Progenitor cell of endocrine pancreas (in vitro differentiated cells): ENCODE measurements around the gene INMT. TPM values are rescaled to one million over a fixed set of nuclear protein-coding genes. Genes with fewer than 3 reads are reported as not detected.

Experiments used
- DNase-seq: peaks from one replicate; pipeline ENCODE4 v3.0.0; 2021; ENCODE audit warnings: low spot score; ENCODE audit not compliant: unreplicated experiment
- H3K27ac Mint-ChIP-seq: 2 replicates; pipeline ENCODE4 v1.8.0; 2021; ENCODE audit warnings: mild to moderate bottlenecking, moderate library complexity, mixed read lengths
- H3K27me3 Mint-ChIP-seq: 2 replicates; pipeline ENCODE4 v1.8.0; 2021; ENCODE audit warnings: mixed read lengths
- H3K36me3 Mint-ChIP-seq: 2 replicates; pipeline ENCODE4 v1.8.0; 2022; ENCODE audit warnings: mixed read lengths; ENCODE audit not compliant: insufficient read depth
- H3K4me1 Mint-ChIP-seq: 2 replicates; pipeline ENCODE4 v1.8.0; 2021; ENCODE audit warnings: low read depth, mixed read lengths
- H3K4me3 Mint-ChIP-seq: 2 replicates; pipeline ENCODE4 v1.8.0; 2021; ENCODE audit warnings: low read depth, mild to moderate bottlenecking, moderate library complexity, mixed read lengths
- H3K9me3 Mint-ChIP-seq: 2 replicates; pipeline ENCODE4 v1.8.0; 2021; ENCODE audit warnings: low read depth, mixed read lengths
- CTCF ChIP-seq: fragments of 200-600 bp; sonication (generic); IDR thresholded peaks from one replicate; pipeline ENCODE4 v1.5.0; 2021; ENCODE audit warnings: antibody characterized with exemption, mild to moderate bottlenecking; ENCODE audit not compliant: unreplicated experiment
- total RNA-seq: library from RNA; stranded (reverse); gene quantifications from 2 replicates; pipeline ENCODE4 v1.2.1, GENCODE V29; 2021

Gene INMT
- total RNA-seq, 1 donor from 2014 or later = 2.9 TPM

GRCh38 chr7:30750683-30751650 lies 968 bp upstream of the INMT start:
- no peak overlapping the region for H3K4me3 Mint-ChIP-seq
- no peak for DNase-seq
- no peaks in the 10 kb centered on the region for H3K27me3 Mint-ChIP-seq
- H3K4me1 Mint-ChIP-seq = no peaks in the 10 kb centered on the region
- H3K36me3 Mint-ChIP-seq = peaks cover 7% of the 10 kb centered on the region
- no peak overlapping the region for H3K27ac Mint-ChIP-seq
- TF ChIP-seq CTCF = no peak
- H3K9me3 Mint-ChIP-seq = no peaks in the 10 kb centered on the region

- Mint-ChIP-seq H3K27me3 (no peaks in the 10 kb centered on the region), H3K36me3 (peaks cover 7% of the 10 kb centered on the region), H3K4me1 (no peaks in the 10 kb centered on the region), H3K27ac (no peak overlapping the region), H3K9me3 (no peaks in the 10 kb centered on the region), H3K4me3 (no peak overlapping the region)
- no peak for DNase-seq
- TF ChIP-seq CTCF = no peak
Measured at GRCh38 chr7:30752484-30752883, 549 bp downstream of the INMT start.

GRCh38 chr7:30752979-30753378 lies 1.0 kb downstream of the INMT start:
- no peaks in the 10 kb centered on the region for H3K4me1 Mint-ChIP-seq
- no peaks in the 10 kb centered on the region for H3K27me3 Mint-ChIP-seq
- TF ChIP-seq CTCF = no peak
- H3K36me3 Mint-ChIP-seq = peaks cover 7% of the 10 kb centered on the region
- no peaks in the 10 kb centered on the region for H3K9me3 Mint-ChIP-seq
- H3K27ac Mint-ChIP-seq = no peak overlapping the region
- no peak for DNase-seq
- no peak overlapping the region for H3K4me3 Mint-ChIP-seq

GRCh38 chr7:30754315-30754877 lies 2.5 kb downstream of the INMT start:
- Mint-ChIP-seq H3K4me3 (no peak overlapping the region), H3K36me3 (peaks cover 7% of the 10 kb centered on the region)

More at GRCh38 chr7:30754315-30754877, 2.5 kb downstream of the INMT start:
- no peak for TF ChIP-seq CTCF
- Mint-ChIP-seq H3K27me3 (no peaks in the 10 kb centered on the region), H3K27ac (no peak overlapping the region), H3K9me3 (no peaks in the 10 kb centered on the region), H3K4me1 (no peaks in the 10 kb centered on the region)
- no peak for DNase-seq
